GM12878 (cell line): ENCODE measurements around the gene POP5. TPM values are rescaled to one million over a fixed set of nuclear protein-coding genes. Genes with fewer than 3 reads are reported as not detected.

Experiments used
- ATAC-seq: fragments of 200-7000 bp; cut with Tn5 transposase; 3 replicates; pipeline ENCODE4 v1.9.1; 2020; ENCODE audit warnings: mild to moderate bottlenecking, moderate library complexity
- BruUV-seq: library from RNA; stranded (reverse); fragments of 400-500 nt; replicated peaks from 2 replicates; lab custom pipeline; 2021; lab: Mats Ljungman, UMichigan
- CTCF ChIA-PET: fragments of 300-600 bp; sonication (Branson Sonifier 250); formaldehyde crosslinking; extraction: SDS; loops from one replicate; lab custom pipeline; 2021; ENCODE audit warnings: inconsistent platforms; lab: Yijun Ruan, JAX
- POLR2A ChIA-PET: fragments of 350-600 bp; formaldehyde crosslinking; extraction: SDS; loops from one replicate; lab custom pipeline; 2021; ENCODE audit warnings: inconsistent platforms; lab: Charles Lee
- RAD21 ChIA-PET: fragments of 300-600 bp; sonication (Branson Sonifier 250); formaldehyde crosslinking; loops from one replicate; lab custom pipeline; 2023; ENCODE audit warnings: antibody characterized with exemption; ENCODE audit not compliant: unreplicated experiment; lab: Charles Lee
- SMC1A ChIA-PET: fragments of 300-600 bp; sonication (Branson Sonifier 250); formaldehyde crosslinking; loops from one replicate; lab custom pipeline; 2023; ENCODE audit not compliant: unreplicated experiment, uncharacterized antibody; lab: Charles Lee
- DNase-seq: peaks from one replicate; pipeline ENCODE4 v3.0.0-alpha.2; 2011; ENCODE audit warnings: low read depth, low spot score
- FAIRE-seq: peaks from 3 replicates; lab custom pipeline; 2011; peaks lifted over from hg19 to GRCh38; lab: Jason Lieb, UNC
- H2AFZ ChIP-seq: 2 replicates; pipeline ENCODE4 v1.6.0; 2011; ENCODE audit warnings: low read depth, low read length, control low read depth; ENCODE audit not compliant: control insufficient read depth
- H3K27ac ChIP-seq: 2 replicates; pipeline ENCODE4 v1.5.1; 2011; ENCODE audit warnings: control low read depth; ENCODE audit not compliant: control insufficient read depth, insufficient read depth
- H3K27me3 ChIP-seq, 2 experiments: replicated peaks in 1 of 2; 2 replicates each; pipeline versions ENCODE4 v1.6.0 to v1.6.1; 2011; ENCODE audit warnings: low read length in 1 of 2; ENCODE audit not compliant: control insufficient read depth in 2 of 2, insufficient read depth in 2 of 2
- H3K36me3 ChIP-seq, 2 experiments: 2 replicates each; pipeline ENCODE4 v1.5.1; 2011; ENCODE audit warnings: low read length in 1 of 2; ENCODE audit not compliant: control insufficient read depth in 2 of 2, insufficient read depth in 2 of 2
- H3K4me1 ChIP-seq: 2 replicates; pipeline ENCODE4 v1.6.1; 2011; ENCODE audit warnings: mild to moderate bottlenecking, low read length, moderate library complexity, mixed read lengths; ENCODE audit not compliant: control insufficient read depth, insufficient read depth
- H3K4me2 ChIP-seq: 2 replicates; pipeline ENCODE4 v1.6.0; 2011; ENCODE audit warnings: control low read depth; ENCODE audit not compliant: control insufficient read depth, insufficient read depth
- H3K4me3 ChIP-seq: fragments of 200-600 bp; sonication (generic); 2 replicates; pipeline ENCODE4 v1.5.1; 2016
- H3K79me2 ChIP-seq: 2 replicates; pipeline ENCODE4 v1.6.0; 2011; ENCODE audit warnings: low read length; ENCODE audit not compliant: control insufficient read depth, insufficient read depth
- H3K9ac ChIP-seq: 2 replicates; pipeline ENCODE4 v1.8.0; 2011; ENCODE audit warnings: low read length, control low read depth, mixed read lengths; ENCODE audit not compliant: control insufficient read depth, insufficient read depth
- H3K9me3 ChIP-seq: replicated peaks from 3 replicates; pipeline ENCODE4 v1.5.1; 2011; ENCODE audit warnings: mild to moderate bottlenecking, low read length; ENCODE audit not compliant: control insufficient read depth, insufficient read depth
- H4K20me1 ChIP-seq: 2 replicates; pipeline ENCODE4 v1.6.0; 2011; ENCODE audit not compliant: control insufficient read depth, insufficient read depth
- BMI1 ChIP-seq: fragments of 450-650 bp; IDR thresholded peaks from 2 replicates; pipeline ENCODE4 v1.6.1; 2016; ENCODE audit warnings: mild to moderate bottlenecking, moderate library complexity, borderline replicate concordance
- CHD2 ChIP-seq: IDR thresholded peaks from 2 replicates; pipeline ENCODE4 v1.6.1; 2011; ENCODE audit warnings: low read depth, low read length, improper control_type of control experiment, borderline replicate concordance
- IRF4 ChIP-seq: IDR thresholded peaks from 2 replicates; pipeline ENCODE4 v1.6.1; 2011; ENCODE audit warnings: low read depth, low read length
- JUNB ChIP-seq: IDR thresholded peaks from 2 replicates; pipeline ENCODE4 v1.6.1; 2016; ENCODE audit warnings: antibody characterized with exemption, mild to moderate bottlenecking
- PAX5 ChIP-seq: IDR thresholded peaks from 2 replicates; pipeline ENCODE4 v1.6.1; 2011; ENCODE audit warnings: low read depth, low read length, borderline replicate concordance
- SMC3 ChIP-seq: IDR thresholded peaks from 2 replicates; pipeline ENCODE4 v1.6.1; 2011; ENCODE audit warnings: low read length, improper control_type of control experiment, borderline replicate concordance
- STAT1 ChIP-seq: fragments of 450-650 bp; conservative IDR thresholded peaks from 2 replicates; pipeline ENCODE4 v1.6.1; 2014; ENCODE audit warnings: antibody characterized with exemption, mild to moderate bottlenecking
- ZNF622 ChIP-seq: fragments of 450-650 bp; IDR thresholded peaks from 2 replicates; pipeline ENCODE4 v1.6.1; 2017; ENCODE audit warnings: mild to moderate bottlenecking, inconsistent platforms
- WGBS: methylation state at CpG from one replicate; pipeline ENCODE4 v1.1.6; 2016; ENCODE audit warnings: low lambda C conversion rate; ENCODE audit not compliant: insufficient replicate concordance, insufficient coverage; ENCODE audit errors: missing lambda C conversion rate; 5-methylcytosine and 5-hydroxymethylcytosine counted together
- in situ Hi-C: fragments of 300-500 bp; cut with MboI; formaldehyde crosslinking; loops from 9 replicates; pipeline ENCODE4 v1.14.3; 2018; ENCODE audit warnings: mixed read lengths
- intact Hi-C: fragments of 100-400 bp; cut with micrococcal nuclease; formaldehyde crosslinking; loops from one replicate; pipeline ENCODE4 v1.14.2; 2022; ENCODE audit not compliant: unreplicated experiment
- polyA plus RNA-seq, 11 experiments: library from polyadenylated mRNA; depleted of rRNA in 4 of 11; unstranded in 6 of 11; stranded (reverse) in 5 of 11; fragments of >200 nt; fragmentation: Nextera tagmentation in 4 of 11; fragmentation: Illumina TruSeq in 1 of 11; extraction: Ambion mirVana in 4 of 11; extraction: Trizol in 1 of 11; gene quantifications; 1 replicate in 1 of 11; 2 replicates in 10 of 11; pipeline versions ENCODE4 v1.2.1 to v1.2.3, GENCODE V29; 2011 to 2016; ENCODE audit warnings: inconsistent platforms in 2 of 11, missing spikeins in 2 of 11, low read depth in 1 of 11
- total RNA-seq, 4 experiments: library from RNA; depleted of rRNA in 3 of 4; stranded (reverse); fragments of >200 nt in 3 of 4; fragmentation: Illumina TruSeq in 1 of 4; extraction: Trizol in 1 of 4; gene quantifications; 2 replicates each; pipeline versions ENCODE4 v1.2.1 to v1.2.3, GENCODE V29; 2013 to 2021
- TF ChIP-seq, protein P1 (sequence below): fragments of 450-650 bp; IDR thresholded peaks from 2 replicates; pipeline ENCODE4 v1.6.1; 2017; ENCODE audit warnings: mild to moderate bottlenecking, moderate library complexity
- TF ChIP-seq, protein P2 (sequence below): fragments of 450-650 bp; formaldehyde crosslinking; IDR thresholded peaks from 2 replicates; pipeline ENCODE4 v1.4.0; 2020; ENCODE audit warnings: mild to moderate bottlenecking, moderate library complexity
- TF ChIP-seq, protein P3 (sequence below): fragments of 150-350 bp; IDR thresholded peaks from 2 replicates; pipeline ENCODE4 v1.6.1; 2016; ENCODE audit warnings: low read depth, low read length
- TF ChIP-seq, protein P4 (sequence below): fragments of 450-650 bp; IDR thresholded peaks from 2 replicates; pipeline ENCODE4 v1.6.1; 2017; ENCODE audit warnings: mild to moderate bottlenecking, low read depth, inconsistent platforms; ENCODE audit not compliant: poor library complexity, severe bottlenecking

Gene POP5
- total and polyA plus RNA-seq, 10 of the 15 experiments (the other 5 are each of a cell fraction or from before 2014, with no cell fraction given) = 50.3 to 234 (median 83.7) TPM

DNA sequence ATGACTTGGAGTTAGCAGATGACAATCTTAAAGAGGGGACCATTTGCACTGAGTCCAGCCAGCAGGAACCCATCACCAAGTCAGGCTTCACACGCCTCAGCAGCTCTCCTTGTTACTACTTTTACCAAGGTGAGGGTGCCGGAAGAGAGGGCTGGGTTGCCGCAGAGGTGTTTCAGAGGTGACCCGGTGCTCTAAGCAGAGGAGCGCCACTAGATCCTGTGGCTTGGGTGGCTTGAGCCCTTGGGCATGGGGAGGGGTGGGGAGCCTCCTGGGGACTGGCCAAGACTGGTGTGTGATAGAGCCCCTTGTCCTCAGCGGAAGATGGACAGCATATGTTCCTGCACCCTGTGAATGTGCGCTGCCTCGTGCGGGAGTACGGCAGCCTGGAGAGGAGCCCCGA lies 17.7 kb downstream of the POP5 start:
- Histone ChIP-seq H4K20me1 (no peaks in the 10 kb centered on the region), H3K36me3 (peaks cover 29 to 33% of the 10 kb centered on the region in 2 experiments), H3K9me3 (no peaks in the 10 kb centered on the region), H3K9ac (no peak overlapping the region), H3K27ac (no peak overlapping the region), H2AFZ (no peak overlapping the region), H3K4me2 (no peak overlapping the region), H3K27me3 (no peaks in the 10 kb centered on the region), H3K4me3 (no peak overlapping the region), H3K4me1 (no peaks in the 10 kb centered on the region), H3K79me2 (no peaks in the 10 kb centered on the region)
- no TSS peak for BruUV-seq
- CTCF ChIA-PET = no interaction called here
- SMC1A ChIA-PET = no interaction called here
- intact Hi-C loops = no loop called here
- no peak for ATAC-seq
- 94% methylated on average over 11 of the region's 11 CpGs for WGBS
- DNase-seq = no peak
- POLR2A ChIA-PET = no interaction called here
- in situ Hi-C loops = no loop called here
- RAD21 ChIA-PET = no interaction called here
- no peak for FAIRE-seq
- TF ChIP-seq IRF4 (no peak), STAT1 (no peak), JUNB (no peak), PAX5 (no peak), SMC3 (no peak), CHD2 (no peak), ZNF622 (no peak), BMI1 (no peak)
- TF ChIP-seq, protein P1, sequence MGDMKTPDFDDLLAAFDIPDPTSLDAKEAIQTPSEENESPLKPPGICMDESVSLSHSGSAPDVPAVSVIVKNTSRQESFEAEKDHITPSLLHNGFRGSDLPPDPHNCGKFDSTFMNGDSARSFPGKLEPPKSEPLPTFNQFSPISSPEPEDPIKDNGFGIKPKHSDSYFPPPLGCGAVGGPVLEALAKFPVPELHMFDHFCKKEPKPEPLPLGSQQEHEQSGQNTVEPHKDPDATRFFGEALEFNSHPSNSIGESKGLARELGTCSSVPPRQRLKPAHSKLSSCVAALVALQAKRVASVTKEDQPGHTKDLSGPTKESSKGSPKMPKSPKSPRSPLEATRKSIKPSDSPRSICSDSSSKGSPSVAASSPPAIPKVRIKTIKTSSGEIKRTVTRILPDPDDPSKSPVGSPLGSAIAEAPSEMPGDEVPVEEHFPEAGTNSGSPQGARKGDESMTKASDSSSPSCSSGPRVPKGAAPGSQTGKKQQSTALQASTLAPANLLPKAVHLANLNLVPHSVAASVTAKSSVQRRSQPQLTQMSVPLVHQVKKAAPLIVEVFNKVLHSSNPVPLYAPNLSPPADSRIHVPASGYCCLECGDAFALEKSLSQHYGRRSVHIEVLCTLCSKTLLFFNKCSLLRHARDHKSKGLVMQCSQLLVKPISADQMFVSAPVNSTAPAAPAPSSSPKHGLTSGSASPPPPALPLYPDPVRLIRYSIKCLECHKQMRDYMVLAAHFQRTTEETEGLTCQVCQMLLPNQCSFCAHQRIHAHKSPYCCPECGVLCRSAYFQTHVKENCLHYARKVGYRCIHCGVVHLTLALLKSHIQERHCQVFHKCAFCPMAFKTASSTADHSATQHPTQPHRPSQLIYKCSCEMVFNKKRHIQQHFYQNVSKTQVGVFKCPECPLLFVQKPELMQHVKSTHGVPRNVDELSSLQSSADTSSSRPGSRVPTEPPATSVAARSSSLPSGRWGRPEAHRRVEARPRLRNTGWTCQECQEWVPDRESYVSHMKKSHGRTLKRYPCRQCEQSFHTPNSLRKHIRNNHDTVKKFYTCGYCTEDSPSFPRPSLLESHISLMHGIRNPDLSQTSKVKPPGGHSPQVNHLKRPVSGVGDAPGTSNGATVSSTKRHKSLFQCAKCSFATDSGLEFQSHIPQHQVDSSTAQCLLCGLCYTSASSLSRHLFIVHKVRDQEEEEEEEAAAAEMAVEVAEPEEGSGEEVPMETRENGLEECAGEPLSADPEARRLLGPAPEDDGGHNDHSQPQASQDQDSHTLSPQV = no peak
- TF ChIP-seq, protein P2, sequence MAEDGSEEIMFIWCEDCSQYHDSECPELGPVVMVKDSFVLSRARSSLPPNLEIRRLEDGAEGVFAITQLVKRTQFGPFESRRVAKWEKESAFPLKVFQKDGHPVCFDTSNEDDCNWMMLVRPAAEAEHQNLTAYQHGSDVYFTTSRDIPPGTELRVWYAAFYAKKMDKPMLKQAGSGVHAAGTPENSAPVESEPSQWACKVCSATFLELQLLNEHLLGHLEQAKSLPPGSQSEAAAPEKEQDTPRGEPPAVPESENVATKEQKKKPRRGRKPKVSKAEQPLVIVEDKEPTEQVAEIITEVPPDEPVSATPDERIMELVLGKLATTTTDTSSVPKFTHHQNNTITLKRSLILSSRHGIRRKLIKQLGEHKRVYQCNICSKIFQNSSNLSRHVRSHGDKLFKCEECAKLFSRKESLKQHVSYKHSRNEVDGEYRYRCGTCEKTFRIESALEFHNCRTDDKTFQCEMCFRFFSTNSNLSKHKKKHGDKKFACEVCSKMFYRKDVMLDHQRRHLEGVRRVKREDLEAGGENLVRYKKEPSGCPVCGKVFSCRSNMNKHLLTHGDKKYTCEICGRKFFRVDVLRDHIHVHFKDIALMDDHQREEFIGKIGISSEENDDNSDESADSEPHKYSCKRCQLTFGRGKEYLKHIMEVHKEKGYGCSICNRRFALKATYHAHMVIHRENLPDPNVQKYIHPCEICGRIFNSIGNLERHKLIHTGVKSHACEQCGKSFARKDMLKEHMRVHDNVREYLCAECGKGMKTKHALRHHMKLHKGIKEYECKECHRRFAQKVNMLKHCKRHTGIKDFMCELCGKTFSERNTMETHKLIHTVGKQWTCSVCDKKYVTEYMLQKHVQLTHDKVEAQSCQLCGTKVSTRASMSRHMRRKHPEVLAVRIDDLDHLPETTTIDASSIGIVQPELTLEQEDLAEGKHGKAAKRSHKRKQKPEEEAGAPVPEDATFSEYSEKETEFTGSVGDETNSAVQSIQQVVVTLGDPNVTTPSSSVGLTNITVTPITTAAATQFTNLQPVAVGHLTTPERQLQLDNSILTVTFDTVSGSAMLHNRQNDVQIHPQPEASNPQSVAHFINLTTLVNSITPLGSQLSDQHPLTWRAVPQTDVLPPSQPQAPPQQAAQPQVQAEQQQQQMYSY (CRISPR knock-in tag) = no peak
- TF ChIP-seq, protein P3, sequence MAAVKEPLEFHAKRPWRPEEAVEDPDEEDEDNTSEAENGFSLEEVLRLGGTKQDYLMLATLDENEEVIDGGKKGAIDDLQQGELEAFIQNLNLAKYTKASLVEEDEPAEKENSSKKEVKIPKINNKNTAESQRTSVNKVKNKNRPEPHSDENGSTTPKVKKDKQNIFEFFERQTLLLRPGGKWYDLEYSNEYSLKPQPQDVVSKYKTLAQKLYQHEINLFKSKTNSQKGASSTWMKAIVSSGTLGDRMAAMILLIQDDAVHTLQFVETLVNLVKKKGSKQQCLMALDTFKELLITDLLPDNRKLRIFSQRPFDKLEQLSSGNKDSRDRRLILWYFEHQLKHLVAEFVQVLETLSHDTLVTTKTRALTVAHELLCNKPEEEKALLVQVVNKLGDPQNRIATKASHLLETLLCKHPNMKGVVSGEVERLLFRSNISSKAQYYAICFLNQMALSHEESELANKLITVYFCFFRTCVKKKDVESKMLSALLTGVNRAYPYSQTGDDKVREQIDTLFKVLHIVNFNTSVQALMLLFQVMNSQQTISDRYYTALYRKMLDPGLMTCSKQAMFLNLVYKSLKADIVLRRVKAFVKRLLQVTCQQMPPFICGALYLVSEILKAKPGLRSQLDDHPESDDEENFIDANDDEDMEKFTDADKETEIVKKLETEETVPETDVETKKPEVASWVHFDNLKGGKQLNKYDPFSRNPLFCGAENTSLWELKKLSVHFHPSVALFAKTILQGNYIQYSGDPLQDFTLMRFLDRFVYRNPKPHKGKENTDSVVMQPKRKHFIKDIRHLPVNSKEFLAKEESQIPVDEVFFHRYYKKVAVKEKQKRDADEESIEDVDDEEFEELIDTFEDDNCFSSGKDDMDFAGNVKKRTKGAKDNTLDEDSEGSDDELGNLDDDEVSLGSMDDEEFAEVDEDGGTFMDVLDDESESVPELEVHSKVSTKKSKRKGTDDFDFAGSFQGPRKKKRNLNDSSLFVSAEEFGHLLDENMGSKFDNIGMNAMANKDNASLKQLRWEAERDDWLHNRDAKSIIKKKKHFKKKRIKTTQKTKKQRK = no peak
- TF ChIP-seq, protein P4, sequence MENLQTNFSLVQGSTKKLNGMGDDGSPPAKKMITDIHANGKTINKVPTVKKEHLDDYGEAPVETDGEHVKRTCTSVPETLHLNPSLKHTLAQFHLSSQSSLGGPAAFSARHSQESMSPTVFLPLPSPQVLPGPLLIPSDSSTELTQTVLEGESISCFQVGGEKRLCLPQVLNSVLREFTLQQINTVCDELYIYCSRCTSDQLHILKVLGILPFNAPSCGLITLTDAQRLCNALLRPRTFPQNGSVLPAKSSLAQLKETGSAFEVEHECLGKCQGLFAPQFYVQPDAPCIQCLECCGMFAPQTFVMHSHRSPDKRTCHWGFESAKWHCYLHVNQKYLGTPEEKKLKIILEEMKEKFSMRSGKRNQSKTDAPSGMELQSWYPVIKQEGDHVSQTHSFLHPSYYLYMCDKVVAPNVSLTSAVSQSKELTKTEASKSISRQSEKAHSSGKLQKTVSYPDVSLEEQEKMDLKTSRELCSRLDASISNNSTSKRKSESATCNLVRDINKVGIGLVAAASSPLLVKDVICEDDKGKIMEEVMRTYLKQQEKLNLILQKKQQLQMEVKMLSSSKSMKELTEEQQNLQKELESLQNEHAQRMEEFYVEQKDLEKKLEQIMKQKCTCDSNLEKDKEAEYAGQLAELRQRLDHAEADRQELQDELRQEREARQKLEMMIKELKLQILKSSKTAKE = no peak
